WTC11 (cell line): ENCODE results near the gene OBP2B. TPM values are rescaled to one million over a fixed set of nuclear protein-coding genes. Genes with fewer than 3 reads are reported as not detected.

Source experiments
- ATAC-seq: fragments of 200-7000 bp; cut with Tn5 transposase; 2 replicates; pipeline ENCODE4 v1.10.0; 2021; ENCODE audit warnings: mild to moderate bottlenecking, moderate library complexity
- CTCF ChIA-PET: fragments of 300-600 bp; sonication (Branson Sonifier 250); formaldehyde crosslinking; loops from one replicate; lab custom pipeline; 2021; ENCODE audit warnings: antibody characterized with exemption; lab: Charles Lee
- POLR2A ChIA-PET: fragments of 350-600 bp; sonication (Branson Sonifier 250); formaldehyde crosslinking; loops from one replicate; lab custom pipeline; 2021; ENCODE audit warnings: antibody characterized with exemption; lab: Charles Lee
- DNase-seq: peaks from one replicate; pipeline ENCODE4 v3.0.0; 2021; ENCODE audit warnings: low spot score
- H3K27ac Mint-ChIP-seq: 2 replicates; pipeline ENCODE4 v1.8.0; 2021; ENCODE audit warnings: mixed read lengths
- H3K27me3 Mint-ChIP-seq: 2 replicates; pipeline ENCODE4 v1.8.0; 2021; ENCODE audit warnings: low read depth, mild to moderate bottlenecking, moderate library complexity, mixed read lengths
- H3K36me3 Mint-ChIP-seq: 2 replicates; pipeline ENCODE4 v1.8.0; 2021; ENCODE audit warnings: mixed read lengths
- H3K4me1 Mint-ChIP-seq: 2 replicates; pipeline ENCODE4 v1.8.0; 2022; ENCODE audit warnings: mixed read lengths
- H3K4me3 Mint-ChIP-seq: 2 replicates; pipeline ENCODE4 v1.8.0; 2021; ENCODE audit warnings: mild to moderate bottlenecking, moderate library complexity, mixed read lengths
- H3K9me3 Mint-ChIP-seq: 2 replicates; pipeline ENCODE4 v1.8.0; 2021; ENCODE audit warnings: mixed read lengths
- AR ChIP-seq: fragments of 250-450 bp; sonication (Bioruptor Pico); IDR thresholded peaks from 2 replicates; pipeline ENCODE4 v1.9.0; 2021; ENCODE audit warnings: mild to moderate bottlenecking
- EMX1 ChIP-seq: fragments of 250-450 bp; sonication (Bioruptor Pico); IDR thresholded peaks from 2 replicates; pipeline ENCODE4 v1.8.0; 2021; ENCODE audit warnings: mild to moderate bottlenecking
- ERG ChIP-seq: fragments of 250-450 bp; sonication (Bioruptor Pico); IDR thresholded peaks from 2 replicates; pipeline ENCODE4 v1.8.0; 2021; ENCODE audit warnings: mild to moderate bottlenecking
- FOXP1 ChIP-seq: sonication (generic); formaldehyde crosslinking; IDR thresholded peaks from 2 replicates; pipeline ENCODE4 v1.8.0; 2022; ENCODE audit warnings: missing genetic modification reagents, mild to moderate bottlenecking, moderate library complexity, borderline replicate concordance
- GABPB1 ChIP-seq: sonication (generic); formaldehyde crosslinking; IDR thresholded peaks from 2 replicates; pipeline ENCODE4 v1.8.1; 2023; ENCODE audit warnings: mild to moderate bottlenecking, missing genetic modification reagents
- GRHL2 ChIP-seq: fragments of 250-450 bp; sonication (Bioruptor Pico); IDR thresholded peaks from 2 replicates; pipeline ENCODE4 v1.8.0; 2022; ENCODE audit warnings: mild to moderate bottlenecking, moderate library complexity; ENCODE audit not compliant: insufficient replicate concordance, severe bottlenecking
- NFE2L1 ChIP-seq: sonication (generic); formaldehyde crosslinking; IDR thresholded peaks from 2 replicates; pipeline ENCODE4 v1.8.1; 2023; ENCODE audit warnings: missing genetic modification reagents
- NR3C1 ChIP-seq: sonication (generic); formaldehyde crosslinking; conservative IDR thresholded peaks from 2 replicates; pipeline ENCODE4 v1.8.1; 2023; ENCODE audit warnings: low read depth, mild to moderate bottlenecking, missing genetic modification reagents
- PRRX2 ChIP-seq: fragments of 250-450 bp; sonication (Bioruptor Pico); IDR thresholded peaks from 2 replicates; pipeline ENCODE4 v1.8.0; 2021; ENCODE audit warnings: mild to moderate bottlenecking
- ZNF219 ChIP-seq: sonication (generic); formaldehyde crosslinking; IDR thresholded peaks from 2 replicates; pipeline ENCODE4 v1.8.0; 2023; ENCODE audit warnings: missing genetic modification reagents, mild to moderate bottlenecking, borderline replicate concordance
- total RNA-seq: library from RNA; stranded (reverse); gene quantifications from 3 replicates; pipeline ENCODE4 v1.2.3, GENCODE V29; 2021
- TF ChIP-seq, protein P1 (sequence below): fragments of 250-450 bp; sonication (Bioruptor Pico); IDR thresholded peaks from 2 replicates; pipeline ENCODE4 v1.9.0; 2021; ENCODE audit warnings: mild to moderate bottlenecking, borderline replicate concordance
- TF ChIP-seq, protein P2 (sequence below): sonication (generic); formaldehyde crosslinking; conservative IDR thresholded peaks from 2 replicates; pipeline ENCODE4 v1.8.1; 2022; ENCODE audit warnings: mild to moderate bottlenecking, missing genetic modification reagents
- TF ChIP-seq, protein P3 (sequence below): sonication (generic); formaldehyde crosslinking; IDR thresholded peaks from 2 replicates; pipeline ENCODE4 v1.8.1; 2022; ENCODE audit warnings: low read depth, mild to moderate bottlenecking, moderate library complexity, missing genetic modification reagents, borderline replicate concordance

Gene OBP2B
- total RNA-seq, 1 experiment from 2014 or later, result not detected

DNA sequence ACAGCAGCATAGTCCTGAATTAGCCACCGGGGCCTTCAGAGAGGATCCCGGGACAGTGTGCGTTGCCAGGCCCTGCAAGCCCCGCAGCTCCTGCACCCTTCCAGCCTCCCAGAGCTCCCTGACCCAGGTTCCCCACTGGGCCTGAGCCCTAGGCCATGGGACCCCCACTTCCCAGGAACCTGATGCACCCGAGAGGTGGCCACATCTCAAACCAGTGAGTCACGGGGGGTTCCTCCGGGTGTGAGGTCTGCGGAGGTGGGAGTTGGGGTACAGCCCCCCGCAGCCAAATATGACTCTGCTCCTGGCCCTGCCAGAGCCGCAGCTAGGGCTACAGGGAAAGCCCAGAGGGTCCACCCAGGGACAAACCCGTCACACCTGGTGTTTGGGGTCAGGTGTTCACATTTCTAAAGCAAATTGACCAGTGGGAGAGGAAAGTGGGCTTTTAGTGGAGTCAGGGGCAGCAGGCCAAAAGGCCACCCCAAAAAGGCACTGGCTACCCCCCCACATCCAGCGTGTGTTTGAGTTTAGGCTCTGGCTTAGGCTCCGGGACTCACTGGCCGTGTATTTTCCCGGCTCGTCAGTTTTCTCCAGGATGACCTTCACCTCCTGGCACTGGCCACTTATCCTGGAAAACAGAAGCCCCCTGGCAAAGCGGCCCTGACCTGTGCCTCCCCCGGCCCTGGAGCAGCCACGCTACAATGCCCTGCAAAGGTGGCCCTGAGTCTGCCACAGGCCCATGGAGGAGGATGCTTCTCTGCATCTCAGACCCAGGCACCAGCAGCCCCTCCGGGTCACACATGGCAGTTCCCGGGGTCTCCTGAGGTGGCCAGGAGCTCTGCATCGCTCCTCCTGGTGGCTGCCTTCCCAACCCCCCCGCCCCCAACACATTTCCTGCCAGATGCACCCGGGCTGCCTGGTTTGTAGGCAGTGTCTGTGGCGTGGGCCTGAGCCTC is 17.4 kb upstream of the OBP2B start:
- H3K27me3 Mint-ChIP-seq, result peaks cover 21% of the 10 kb centered on the region
- ChIA-PET CTCF (interaction anchor here (2.5 to 6.0 kb wide), 2 partner anchors 12 to 39 kb away, joined by 16 to 27 read pairs; no protein-coding TSS in a partner anchor), POLR2A (no interaction called here)
- ATAC-seq (peak; percentile 38; the same call in 1 of the 2 replicates), DNase-seq (no peak)
- TF ChIP-seq AR (CRISPR knock-in tag) (no peak), EMX1 (CRISPR knock-in tag) (no peak), FOXP1 (no peak), NFE2L1 (no peak), GRHL2 (CRISPR knock-in tag) (no peak), ERG (no peak), PRRX2 (CRISPR knock-in tag) (no peak), GABPB1 (CRISPR knock-in tag) (no peak), NR3C1 (CRISPR knock-in tag) (no peak), ZNF219 (CRISPR knock-in tag) (no peak)
- TF ChIP-seq, protein P1, sequence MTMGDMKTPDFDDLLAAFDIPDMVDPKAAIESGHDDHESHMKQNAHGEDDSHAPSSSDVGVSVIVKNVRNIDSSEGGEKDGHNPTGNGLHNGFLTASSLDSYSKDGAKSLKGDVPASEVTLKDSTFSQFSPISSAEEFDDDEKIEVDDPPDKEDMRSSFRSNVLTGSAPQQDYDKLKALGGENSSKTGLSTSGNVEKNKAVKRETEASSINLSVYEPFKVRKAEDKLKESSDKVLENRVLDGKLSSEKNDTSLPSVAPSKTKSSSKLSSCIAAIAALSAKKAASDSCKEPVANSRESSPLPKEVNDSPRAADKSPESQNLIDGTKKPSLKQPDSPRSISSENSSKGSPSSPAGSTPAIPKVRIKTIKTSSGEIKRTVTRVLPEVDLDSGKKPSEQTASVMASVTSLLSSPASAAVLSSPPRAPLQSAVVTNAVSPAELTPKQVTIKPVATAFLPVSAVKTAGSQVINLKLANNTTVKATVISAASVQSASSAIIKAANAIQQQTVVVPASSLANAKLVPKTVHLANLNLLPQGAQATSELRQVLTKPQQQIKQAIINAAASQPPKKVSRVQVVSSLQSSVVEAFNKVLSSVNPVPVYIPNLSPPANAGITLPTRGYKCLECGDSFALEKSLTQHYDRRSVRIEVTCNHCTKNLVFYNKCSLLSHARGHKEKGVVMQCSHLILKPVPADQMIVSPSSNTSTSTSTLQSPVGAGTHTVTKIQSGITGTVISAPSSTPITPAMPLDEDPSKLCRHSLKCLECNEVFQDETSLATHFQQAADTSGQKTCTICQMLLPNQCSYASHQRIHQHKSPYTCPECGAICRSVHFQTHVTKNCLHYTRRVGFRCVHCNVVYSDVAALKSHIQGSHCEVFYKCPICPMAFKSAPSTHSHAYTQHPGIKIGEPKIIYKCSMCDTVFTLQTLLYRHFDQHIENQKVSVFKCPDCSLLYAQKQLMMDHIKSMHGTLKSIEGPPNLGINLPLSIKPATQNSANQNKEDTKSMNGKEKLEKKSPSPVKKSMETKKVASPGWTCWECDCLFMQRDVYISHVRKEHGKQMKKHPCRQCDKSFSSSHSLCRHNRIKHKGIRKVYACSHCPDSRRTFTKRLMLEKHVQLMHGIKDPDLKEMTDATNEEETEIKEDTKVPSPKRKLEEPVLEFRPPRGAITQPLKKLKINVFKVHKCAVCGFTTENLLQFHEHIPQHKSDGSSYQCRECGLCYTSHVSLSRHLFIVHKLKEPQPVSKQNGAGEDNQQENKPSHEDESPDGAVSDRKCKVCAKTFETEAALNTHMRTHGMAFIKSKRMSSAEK (CRISPR knock-in tag), result no peak
- TF ChIP-seq, protein P2, sequence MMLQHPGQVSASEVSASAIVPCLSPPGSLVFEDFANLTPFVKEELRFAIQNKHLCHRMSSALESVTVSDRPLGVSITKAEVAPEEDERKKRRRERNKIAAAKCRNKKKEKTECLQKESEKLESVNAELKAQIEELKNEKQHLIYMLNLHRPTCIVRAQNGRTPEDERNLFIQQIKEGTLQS (CRISPR knock-in tag), result no peak
- TF ChIP-seq, protein P3, sequence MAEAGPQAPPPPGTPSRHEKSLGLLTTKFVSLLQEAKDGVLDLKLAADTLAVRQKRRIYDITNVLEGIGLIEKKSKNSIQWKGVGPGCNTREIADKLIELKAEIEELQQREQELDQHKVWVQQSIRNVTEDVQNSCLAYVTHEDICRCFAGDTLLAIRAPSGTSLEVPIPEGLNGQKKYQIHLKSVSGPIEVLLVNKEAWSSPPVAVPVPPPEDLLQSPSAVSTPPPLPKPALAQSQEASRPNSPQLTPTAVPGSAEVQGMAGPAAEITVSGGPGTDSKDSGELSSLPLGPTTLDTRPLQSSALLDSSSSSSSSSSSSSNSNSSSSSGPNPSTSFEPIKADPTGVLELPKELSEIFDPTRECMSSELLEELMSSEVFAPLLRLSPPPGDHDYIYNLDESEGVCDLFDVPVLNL (CRISPR knock-in tag), result no peak
- H3K4me1 Mint-ChIP-seq, result peaks cover 6% of the 10 kb centered on the region; the same call in 1 of the 2 replicates
- peaks cover 9% of the 10 kb centered on the region for H3K9me3 Mint-ChIP-seq
- no peak overlapping the region for H3K27ac Mint-ChIP-seq
- no peaks in the 10 kb centered on the region for H3K36me3 Mint-ChIP-seq
- H3K4me3 Mint-ChIP-seq, result no peak overlapping the region
